WERI-Rb-1 (cell line): Measurements from ENCODE around the gene SLC26A6.

ENCODE experiments used
- DNase-seq: peaks from one replicate; pipeline ENCODE4 v3.0.0-alpha.2; 2020
- H3K27ac ChIP-seq: fragments of 250-450 bp; sonication (Bioruptor Pico); 2 replicates; pipeline ENCODE4 v1.5.1; 2020; ENCODE audit warnings: mild to moderate bottlenecking, moderate library complexity
- H3K27me3 ChIP-seq: fragments of 250-450 bp; sonication (Bioruptor Pico); 2 replicates; pipeline ENCODE4 v1.5.1; 2021; ENCODE audit warnings: mild to moderate bottlenecking, low read depth, moderate library complexity; ENCODE audit not compliant: insufficient read depth, severe bottlenecking
- H3K36me3 ChIP-seq: fragments of 250-450 bp; sonication (Bioruptor Pico); 2 replicates; pipeline ENCODE4 v1.5.1; 2020; ENCODE audit warnings: mild to moderate bottlenecking, moderate library complexity
- H3K4me3 ChIP-seq: 2 replicates; pipeline ENCODE4 v1.5.1; 2011; ENCODE audit warnings: low read depth, mild to moderate bottlenecking, control low read depth, low read length
- H3K9me3 ChIP-seq: fragments of 250-450 bp; sonication (Bioruptor Pico); 2 replicates; pipeline ENCODE4 v1.5.1; 2021; ENCODE audit warnings: mild to moderate bottlenecking, moderate library complexity; ENCODE audit not compliant: severe bottlenecking
- TF ChIP-seq, protein P1 (sequence below): IDR thresholded peaks from 2 replicates; pipeline ENCODE4 v1.5.1; 2011; ENCODE audit warnings: low read depth, mild to moderate bottlenecking, control low read depth, inconsistent platforms, low read length

The SLC26A6 gene

DNA sequence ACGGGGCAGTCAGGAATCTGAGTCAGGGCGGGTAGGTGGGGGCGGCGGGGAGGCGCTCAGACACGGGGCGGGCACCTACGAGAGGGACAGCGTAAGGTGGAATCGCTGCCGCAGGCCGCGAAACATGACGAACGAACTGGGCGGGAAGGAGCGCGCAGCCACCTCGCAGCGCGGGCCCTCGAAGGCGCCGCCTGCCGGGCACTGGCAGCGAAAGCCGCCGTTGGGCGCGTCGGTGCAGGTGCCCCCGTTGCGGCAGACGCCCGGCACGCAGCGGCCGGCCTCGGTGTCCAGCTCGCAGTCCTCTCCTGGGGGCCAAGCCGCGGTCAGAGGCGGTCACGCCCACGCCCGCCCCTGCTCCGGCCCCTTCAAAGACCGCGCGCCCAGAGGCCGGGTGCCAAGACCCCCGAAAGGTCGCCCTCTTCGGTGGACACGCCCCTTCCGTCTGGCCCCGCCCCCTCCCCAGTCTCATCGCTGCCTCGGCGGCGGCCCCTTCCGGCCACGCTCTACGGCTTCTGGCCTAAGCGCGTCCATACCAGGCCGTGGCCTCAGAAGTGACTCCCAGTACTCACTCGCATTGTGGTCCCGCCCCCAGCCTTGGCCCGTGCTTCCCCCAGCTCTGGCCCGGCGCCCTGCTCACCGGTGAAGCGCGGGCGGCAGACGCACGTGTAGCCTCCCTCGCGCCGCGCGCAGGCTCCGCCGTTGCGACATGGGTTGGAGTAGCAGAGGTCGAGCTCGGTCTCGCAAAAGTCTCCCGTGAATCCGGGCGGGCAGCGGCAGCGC is 21.0 kb upstream of the SLC26A6 start:
- Histone ChIP-seq H3K27ac (no peak overlapping the region), H3K27me3 (no peaks in the 10 kb centered on the region), H3K36me3 (peaks cover 94% of the 10 kb centered on the region), H3K4me3 (no peak overlapping the region), H3K9me3 (peaks cover 12% of the 10 kb centered on the region)
- DNase-seq: no peak
- TF ChIP-seq, protein P1, sequence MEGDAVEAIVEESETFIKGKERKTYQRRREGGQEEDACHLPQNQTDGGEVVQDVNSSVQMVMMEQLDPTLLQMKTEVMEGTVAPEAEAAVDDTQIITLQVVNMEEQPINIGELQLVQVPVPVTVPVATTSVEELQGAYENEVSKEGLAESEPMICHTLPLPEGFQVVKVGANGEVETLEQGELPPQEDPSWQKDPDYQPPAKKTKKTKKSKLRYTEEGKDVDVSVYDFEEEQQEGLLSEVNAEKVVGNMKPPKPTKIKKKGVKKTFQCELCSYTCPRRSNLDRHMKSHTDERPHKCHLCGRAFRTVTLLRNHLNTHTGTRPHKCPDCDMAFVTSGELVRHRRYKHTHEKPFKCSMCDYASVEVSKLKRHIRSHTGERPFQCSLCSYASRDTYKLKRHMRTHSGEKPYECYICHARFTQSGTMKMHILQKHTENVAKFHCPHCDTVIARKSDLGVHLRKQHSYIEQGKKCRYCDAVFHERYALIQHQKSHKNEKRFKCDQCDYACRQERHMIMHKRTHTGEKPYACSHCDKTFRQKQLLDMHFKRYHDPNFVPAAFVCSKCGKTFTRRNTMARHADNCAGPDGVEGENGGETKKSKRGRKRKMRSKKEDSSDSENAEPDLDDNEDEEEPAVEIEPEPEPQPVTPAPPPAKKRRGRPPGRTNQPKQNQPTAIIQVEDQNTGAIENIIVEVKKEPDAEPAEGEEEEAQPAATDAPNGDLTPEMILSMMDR: no peak

DNA sequence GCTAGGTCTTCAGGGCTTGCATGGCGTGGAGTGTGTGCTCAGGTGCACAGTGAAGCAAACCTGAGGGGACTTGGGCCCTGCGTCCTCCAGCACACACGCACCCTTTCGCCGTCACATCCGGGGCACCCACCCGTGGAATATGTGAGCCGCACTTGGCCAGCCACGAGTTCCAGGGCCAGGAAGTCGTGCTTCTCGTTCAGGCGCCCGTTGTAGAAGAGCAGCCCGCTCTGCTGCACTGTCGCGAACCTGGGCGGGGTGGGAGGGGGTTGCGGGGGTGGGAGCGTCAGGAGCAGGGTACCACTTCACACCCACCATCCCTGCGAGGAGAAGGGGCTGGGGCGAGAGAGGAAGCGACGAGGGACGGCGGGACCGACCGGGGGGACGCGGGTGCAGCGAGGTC is 20.3 kb upstream of the SLC26A6 start:
- DNase-seq: no peak
- peaks cover 94% of the 10 kb centered on the region for H3K36me3 ChIP-seq
- no peak overlapping the region for H3K4me3 ChIP-seq
- TF ChIP-seq, protein P1: no peak
- H3K27me3 ChIP-seq: no peaks in the 10 kb centered on the region
- no peak overlapping the region for H3K27ac ChIP-seq
- H3K9me3 ChIP-seq: peaks cover 6% of the 10 kb centered on the region

DNA sequence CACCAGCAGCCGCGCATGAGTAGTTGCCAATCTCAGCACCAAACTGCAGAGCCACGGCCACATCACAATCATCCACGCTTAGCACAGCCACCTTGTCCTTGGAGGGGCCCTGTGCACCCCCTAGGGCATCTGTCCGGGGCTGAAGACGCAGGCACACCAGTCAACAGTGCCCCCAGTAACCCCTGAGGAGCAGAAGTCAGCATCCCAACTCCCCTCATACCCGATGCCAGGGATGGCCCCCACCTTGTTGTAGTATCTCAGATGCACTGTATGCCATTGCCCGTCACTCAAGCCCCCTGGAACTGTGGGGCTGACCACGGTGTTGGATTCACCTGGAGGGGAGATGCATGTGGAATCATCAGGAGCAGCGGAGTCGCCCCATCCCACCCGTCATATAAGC is 19.8 kb upstream of the SLC26A6 start:
- DNase-seq: no peak
- no peaks in the 10 kb centered on the region for H3K27me3 ChIP-seq
- H3K4me3 ChIP-seq: no peak overlapping the region
- H3K9me3 ChIP-seq: peaks cover under 1% of the 10 kb centered on the region
- H3K36me3 ChIP-seq: peaks cover 92% of the 10 kb centered on the region
- no peak overlapping the region for H3K27ac ChIP-seq
- TF ChIP-seq, protein P1: no peak

DNA sequence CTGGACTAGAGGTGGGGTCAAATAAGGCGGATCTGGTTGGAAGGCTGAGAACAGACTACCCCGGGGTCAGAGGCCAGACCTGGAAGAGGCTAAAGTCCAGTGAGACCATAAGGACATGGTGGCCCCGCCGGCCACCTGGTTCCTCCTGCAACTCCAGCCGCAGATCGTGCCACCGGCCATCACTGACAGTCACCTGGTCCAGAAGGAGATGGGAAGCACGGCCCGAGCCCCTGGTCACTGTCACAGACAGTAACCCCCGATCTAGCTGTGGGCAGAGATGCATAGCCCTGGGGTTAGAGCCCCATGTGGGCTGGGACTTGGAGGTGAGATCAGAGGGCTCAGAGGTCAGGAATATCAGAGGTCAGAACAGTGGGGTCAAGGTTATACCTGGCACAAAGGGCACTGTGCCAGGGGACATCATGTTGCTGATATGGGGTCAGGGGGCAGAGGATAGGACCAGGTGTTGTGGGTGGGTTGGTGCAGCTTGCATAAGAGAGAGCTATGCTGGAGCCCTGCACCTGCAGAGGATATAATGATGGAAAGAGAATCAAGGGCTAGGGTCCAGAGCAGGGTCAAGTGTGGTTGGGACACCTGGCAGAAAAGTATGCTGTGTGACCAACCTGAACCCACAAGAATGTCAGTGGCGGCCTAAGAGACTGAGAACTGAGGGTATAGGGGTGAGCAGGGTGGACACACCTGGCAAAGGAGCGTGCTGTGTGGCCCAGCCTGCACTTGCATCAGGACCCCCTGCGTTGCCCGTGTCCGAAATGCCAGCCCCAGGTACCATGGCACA is 17.9 kb upstream of the SLC26A6 start:
- Histone ChIP-seq H3K9me3 (no peaks in the 10 kb centered on the region), H3K36me3 (peaks cover 92% of the 10 kb centered on the region), H3K27ac (no peak overlapping the region), H3K4me3 (no peak overlapping the region), H3K27me3 (no peaks in the 10 kb centered on the region)
- TF ChIP-seq, protein P1: no peak
- DNase-seq: no peak

DNA sequence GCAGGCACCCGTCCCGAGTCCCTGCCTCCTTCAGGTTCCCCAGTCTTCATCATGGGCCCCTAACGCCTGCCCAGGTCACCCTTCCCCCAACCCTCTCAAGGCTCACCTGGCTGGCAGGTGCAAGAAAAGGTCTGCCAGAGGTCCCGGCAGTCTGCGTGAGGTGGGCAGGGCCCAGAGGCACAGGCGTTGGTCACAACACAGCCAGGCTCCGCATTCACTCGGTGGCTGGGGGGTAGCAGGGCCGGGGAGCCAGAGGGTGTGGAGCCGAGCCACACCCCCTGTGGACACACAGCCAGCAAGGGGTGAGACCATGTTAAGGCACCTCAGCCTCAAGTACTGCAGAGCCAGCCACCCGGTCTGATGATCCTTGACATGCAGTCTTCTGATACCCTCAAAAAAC is 16.5 kb upstream of the SLC26A6 start:
- Histone ChIP-seq H3K27ac (no peak overlapping the region), H3K4me3 (no peak overlapping the region)

More for the DNA sequence above, 16.5 kb upstream of the SLC26A6 start:
- peaks cover 80% of the 10 kb centered on the region for H3K36me3 ChIP-seq
- no peaks in the 10 kb centered on the region for H3K27me3 ChIP-seq
- H3K9me3 ChIP-seq: no peaks in the 10 kb centered on the region
- TF ChIP-seq, protein P1: no peak
- no peak for DNase-seq
